ENCODE measurements around the gene SERPINA9.
"Not testable (repeated sequence)": the region's sequence is repeated elsewhere in the genome, so short reads cannot be mapped to it uniquely, and the experiment has no call there.

Gene SERPINA9

GRCh38 chr14:94421316-94421715, 54.7 kb downstream of the SERPINA9 start (continued):
- TF ChIP-seq PPARA (CRISPR knock-in tag; IDR thresholded peaks at IDR 0.05; ENCODE audit: borderline replicate concordance) (no peak), TSHZ2 (CRISPR knock-in tag; IDR thresholded peaks at IDR 0.05) (no peak), ARNTL (CRISPR knock-in tag; IDR thresholded peaks at IDR 0.05; ENCODE audit: borderline replicate concordance, low read depth) (no peak), CSRNP3 (CRISPR knock-in tag; IDR thresholded peaks at IDR 0.05) (no peak), ZNF70 (CRISPR knock-in tag; IDR thresholded peaks at IDR 0.05) (no peak), PATZ1 (CRISPR knock-in tag; IDR thresholded peaks at IDR 0.05; ENCODE audit: borderline replicate concordance) (no peak), RARB (CRISPR knock-in tag; IDR thresholded peaks at IDR 0.05) (no peak), BACH2 (CRISPR knock-in tag; IDR thresholded peaks at IDR 0.05; ENCODE audit: borderline replicate concordance) (no peak)

- ATAC-seq, result not testable (repeated sequence)
Measured at GRCh38 chr14:94417497-94418205, 58.3 kb downstream of the SERPINA9 start.
